GM12875 (cell line): ENCODE results near the gene NDUFB6.
A peak's percentile ranks its signal among the peaks of the same experiment; 100 is the strongest.

ENCODE experiments used
- H3K4me3 ChIP-seq: one replicate; pipeline ENCODE4 v1.5.1; 2011; ENCODE audit warnings: low read depth, low read length, control low read depth
- TF ChIP-seq, protein P1 (sequence below): IDR thresholded peaks from 2 replicates; pipeline ENCODE4 v1.5.1; 2011; ENCODE audit warnings: low read depth, mild to moderate bottlenecking, control low read depth, inconsistent platforms, low read length, moderate library complexity, borderline replicate concordance; ENCODE audit not compliant: insufficient read depth

NDUFB6 gene

DNA sequence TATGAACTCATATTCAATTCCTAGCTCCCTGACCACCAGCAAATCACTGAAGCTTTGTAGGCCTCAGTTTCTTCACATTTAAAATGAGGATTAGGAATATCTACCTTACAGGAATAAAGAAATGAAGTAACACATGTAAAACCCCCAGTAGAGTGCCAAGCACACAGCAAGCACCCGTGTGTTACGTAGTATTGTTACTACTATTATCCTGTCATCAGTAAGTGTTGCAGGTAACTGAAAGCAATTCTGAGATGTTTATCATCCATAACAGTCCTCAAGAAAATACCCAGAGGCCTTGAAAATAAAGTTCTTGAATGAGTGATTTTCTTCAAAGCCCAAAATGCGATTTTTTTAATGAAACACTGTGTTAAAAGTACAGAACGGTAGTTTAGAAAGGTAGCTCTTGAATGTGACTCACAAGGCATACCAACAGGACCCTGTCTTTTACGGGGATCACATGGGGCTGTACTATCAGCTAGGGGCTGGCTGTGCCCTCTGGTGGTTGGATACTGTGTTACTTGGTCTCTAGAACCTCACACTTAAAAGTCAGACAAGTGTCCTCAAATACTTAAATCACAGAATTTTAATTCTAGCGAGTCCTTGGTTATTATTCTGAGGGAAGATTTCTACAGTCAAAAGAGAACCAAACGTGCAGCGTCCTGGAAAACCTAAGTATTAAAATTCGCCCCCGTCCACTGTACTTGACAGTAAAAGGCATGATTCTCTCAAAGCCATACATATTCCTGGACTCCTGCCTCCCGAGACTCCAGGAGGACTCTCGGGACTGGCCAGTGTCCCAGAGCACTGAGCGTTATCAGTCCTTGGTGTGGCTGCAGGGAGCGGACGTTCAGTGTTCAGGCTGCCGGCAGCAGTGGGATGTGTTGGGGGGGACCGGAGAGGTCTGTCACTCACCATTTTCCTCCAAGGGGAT is 725 bp downstream of the NDUFB6 start:
- TF ChIP-seq, protein P1, sequence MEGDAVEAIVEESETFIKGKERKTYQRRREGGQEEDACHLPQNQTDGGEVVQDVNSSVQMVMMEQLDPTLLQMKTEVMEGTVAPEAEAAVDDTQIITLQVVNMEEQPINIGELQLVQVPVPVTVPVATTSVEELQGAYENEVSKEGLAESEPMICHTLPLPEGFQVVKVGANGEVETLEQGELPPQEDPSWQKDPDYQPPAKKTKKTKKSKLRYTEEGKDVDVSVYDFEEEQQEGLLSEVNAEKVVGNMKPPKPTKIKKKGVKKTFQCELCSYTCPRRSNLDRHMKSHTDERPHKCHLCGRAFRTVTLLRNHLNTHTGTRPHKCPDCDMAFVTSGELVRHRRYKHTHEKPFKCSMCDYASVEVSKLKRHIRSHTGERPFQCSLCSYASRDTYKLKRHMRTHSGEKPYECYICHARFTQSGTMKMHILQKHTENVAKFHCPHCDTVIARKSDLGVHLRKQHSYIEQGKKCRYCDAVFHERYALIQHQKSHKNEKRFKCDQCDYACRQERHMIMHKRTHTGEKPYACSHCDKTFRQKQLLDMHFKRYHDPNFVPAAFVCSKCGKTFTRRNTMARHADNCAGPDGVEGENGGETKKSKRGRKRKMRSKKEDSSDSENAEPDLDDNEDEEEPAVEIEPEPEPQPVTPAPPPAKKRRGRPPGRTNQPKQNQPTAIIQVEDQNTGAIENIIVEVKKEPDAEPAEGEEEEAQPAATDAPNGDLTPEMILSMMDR, result peak; percentile 75
- peak overlapping the region; percentile 68 for H3K4me3 ChIP-seq

DNA sequence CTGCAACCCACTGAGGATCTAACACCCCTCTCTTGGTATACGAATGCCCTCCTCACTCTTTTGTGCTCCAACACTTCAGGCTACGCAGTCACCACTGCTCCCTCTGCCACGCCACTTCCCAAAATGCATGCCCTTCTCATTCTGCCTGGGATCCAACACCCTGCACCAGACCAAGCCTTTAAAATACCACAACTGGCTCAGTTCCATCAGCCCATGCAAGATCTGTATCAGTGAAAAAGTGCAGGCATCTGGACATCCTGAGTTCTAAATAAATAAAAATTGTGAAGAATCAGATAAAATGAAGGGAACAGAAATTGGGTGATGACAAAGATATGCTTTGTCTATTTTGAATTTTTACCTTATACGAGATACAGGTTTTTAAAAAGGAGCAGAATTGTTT is 2.7 kb downstream of the NDUFB6 start:
- TF ChIP-seq, protein P1, result no peak
- no peak overlapping the region for H3K4me3 ChIP-seq

DNA sequence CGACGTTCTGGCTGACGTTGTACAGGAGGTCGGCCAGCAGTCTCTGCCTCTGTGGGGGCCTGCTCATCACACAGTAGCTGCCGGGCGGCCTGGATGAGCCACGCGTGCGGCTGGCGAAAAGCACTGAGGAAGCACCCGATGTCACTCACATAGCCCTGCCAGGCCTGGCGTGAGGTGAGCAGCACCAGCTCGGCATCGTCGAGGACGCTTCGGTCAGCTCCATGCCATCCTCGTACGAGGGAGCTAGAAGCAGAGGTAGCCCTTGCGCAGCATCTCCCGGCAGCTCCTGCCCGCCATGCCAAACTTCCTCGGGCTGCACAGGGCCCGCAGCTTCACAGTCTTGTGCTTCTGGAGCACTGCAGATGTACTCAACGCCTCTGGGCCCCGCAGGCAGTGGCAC is 6.2 kb downstream of the NDUFB6 start:
- no peak overlapping the region for H3K4me3 ChIP-seq
- TF ChIP-seq, protein P1, result no peak

DNA sequence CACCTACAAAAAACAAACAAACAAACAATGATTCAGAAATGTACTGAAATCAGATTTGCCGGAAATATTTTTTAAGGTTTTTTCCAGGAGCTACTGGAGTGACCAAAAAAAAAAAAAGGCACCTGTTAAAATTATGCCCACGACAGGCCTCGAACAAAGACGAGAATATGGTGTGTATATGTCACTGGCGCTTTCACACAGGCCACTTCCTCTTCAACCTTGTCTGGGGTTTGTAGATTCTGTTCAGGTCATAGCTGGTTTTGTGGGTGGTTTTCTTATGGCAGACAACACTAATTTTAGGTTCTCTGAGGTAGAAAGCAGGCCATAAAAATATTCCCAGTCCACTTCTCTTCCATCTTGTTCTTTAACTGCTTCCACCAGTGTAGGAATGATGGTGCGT is 7.0 kb downstream of the NDUFB6 start:
- H3K4me3 ChIP-seq, result no peak overlapping the region
- TF ChIP-seq, protein P1, result no peak

GRCh38 chr9:32558408-32558934 is 14.5 kb downstream of the NDUFB6 start:
- no peak overlapping the region for H3K4me3 ChIP-seq
- TF ChIP-seq, protein P1, result no peak

DNA sequence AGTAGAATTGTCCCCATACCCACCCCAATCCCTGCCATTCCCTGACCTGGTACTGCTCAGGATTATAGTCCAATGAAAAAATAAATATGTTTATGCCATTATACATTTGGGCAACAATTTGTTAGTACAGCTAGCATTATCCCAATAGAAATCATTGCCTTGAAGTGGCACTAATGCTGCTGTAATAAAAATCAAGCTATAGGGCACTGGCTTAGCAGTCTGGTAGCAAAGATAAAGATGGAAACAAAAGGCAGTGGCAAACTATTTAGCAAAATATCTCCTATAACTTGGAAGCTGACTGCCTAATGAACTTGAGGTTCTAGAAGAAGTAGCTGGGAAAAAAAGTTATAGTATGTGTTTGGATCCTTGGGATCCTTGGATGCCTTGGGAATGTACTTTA is 18.4 kb downstream of the NDUFB6 start:
- no peak overlapping the region for H3K4me3 ChIP-seq
- TF ChIP-seq, protein P1, result no peak

- H3K4me3 ChIP-seq, result no peak overlapping the region
- TF ChIP-seq, protein P1, result no peak
These were observed 18.9 kb downstream of the NDUFB6 start for GRCh38 chr9:32554107-32554506.
